GM18858 (cell line): ENCODE results near the gene C19orf38.
"Not testable (repeated sequence)": the region's sequence is repeated elsewhere in the genome, so short reads cannot be mapped to it uniquely, and the experiment has no call there.

ENCODE experiments used
- ATAC-seq: cut with Tn5 transposase; IDR thresholded peaks from one replicate; pipeline ENCODE4 v1.9.1; 2021; ENCODE audit not compliant: unreplicated experiment

Gene C19orf38

DNA sequence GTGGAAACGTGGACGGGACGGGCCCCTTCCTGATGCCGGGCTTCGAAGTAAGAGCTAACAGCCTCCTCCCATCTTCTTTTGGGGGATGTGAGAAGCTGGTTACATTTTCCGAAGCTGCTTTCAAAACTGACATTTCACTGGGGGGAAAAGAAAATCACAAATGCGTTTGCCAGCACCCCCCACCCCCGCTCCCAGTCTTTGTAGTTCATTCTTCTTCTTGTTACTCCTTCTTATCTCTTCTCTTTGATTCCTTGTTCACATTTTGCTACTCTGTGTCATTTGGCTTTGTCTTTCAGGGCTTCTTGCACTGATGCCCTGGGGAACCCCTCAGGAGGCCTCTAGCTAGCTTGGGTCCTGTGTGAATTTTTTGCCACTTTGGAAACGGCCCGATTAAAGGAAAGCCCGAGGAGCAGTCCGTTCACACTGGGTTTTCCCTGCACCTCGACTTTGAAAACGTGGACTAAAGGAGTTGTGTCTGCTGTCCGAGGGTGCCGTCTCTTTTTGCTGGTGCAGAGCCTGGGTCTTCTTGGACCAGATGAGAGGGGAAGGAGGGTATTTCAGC lies 24.4 kb downstream of the C19orf38 start:
- ATAC-seq = no peak

DNA sequence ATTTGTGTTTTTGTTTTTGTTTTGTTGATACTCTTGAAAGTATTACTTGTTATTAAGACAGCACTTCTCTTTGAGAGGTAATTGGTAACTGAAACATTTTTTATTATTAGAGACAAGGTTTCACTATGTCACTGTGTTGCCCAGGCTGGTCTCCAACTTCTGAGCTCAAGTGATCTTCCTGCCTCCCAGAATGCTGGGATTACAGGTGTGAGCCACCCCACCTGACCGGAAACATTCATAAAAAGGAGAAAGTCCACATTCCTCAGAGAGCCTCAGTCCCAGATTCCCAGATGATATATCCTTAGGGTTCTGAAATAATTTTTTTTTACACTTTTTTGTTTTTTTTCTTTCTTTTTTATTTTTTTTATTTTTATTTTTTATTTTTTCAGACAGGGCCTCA lies 25.8 kb downstream of the C19orf38 start:
- ATAC-seq = no peak

DNA sequence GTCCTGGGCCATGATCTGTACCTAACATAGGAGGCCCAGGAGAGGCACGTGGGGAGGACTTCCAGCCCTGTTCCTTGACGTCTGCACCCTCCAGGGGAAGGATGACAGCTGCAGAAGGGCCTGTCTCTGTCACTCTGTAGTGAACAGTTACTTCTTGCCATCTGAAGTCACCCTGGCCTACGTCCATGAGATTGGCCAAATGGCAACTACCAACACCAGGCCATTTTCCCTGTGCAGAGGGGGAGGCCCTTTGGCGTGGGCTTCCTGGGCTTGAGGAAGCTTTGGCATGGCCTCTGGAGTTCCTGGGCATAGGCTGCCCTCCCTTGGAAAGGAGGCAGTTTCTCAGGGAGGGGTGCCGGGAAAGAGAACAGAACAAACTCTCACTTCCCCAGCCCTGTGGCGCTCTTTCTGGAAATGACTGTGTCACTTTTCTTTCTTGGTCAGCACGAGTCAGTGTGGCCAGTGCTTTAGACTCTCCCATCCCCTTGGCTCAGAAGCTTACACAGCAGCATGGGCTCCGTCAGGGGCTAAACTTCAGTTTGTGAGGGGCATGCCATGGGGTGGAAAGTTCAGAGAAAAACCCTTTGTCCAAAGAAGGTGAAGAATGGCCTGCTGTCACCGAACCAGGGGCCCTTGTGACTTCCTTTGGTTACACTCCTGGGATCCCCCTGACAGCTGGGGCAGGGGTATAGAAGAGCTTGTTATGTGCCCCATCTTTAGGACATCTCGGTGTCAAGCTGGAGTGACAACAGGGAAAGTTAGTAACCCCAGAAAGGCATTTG lies 28.4 kb downstream of the C19orf38 start:
- peak; percentile 44 for ATAC-seq

DNA sequence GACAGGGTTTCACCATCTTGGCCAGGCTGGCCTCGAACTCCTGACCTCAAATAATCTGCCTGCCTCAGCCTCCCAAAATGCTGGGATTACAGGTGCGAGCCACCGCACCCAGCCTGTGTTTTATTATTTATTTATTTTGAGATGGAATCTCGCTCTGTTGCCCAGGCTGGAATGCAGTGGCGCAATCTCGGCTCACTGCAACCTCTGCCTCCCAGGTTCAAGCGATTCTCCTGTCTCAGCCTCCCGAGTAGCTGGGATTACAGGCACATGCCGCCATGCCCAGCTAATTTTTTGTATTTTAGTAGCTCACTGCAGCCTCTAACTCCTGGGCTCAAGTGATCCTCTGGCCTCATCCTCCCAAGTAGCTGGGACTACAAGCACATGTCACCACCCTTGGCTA lies 29.4 kb downstream of the C19orf38 start:
- not testable (repeated sequence) for ATAC-seq

DNA sequence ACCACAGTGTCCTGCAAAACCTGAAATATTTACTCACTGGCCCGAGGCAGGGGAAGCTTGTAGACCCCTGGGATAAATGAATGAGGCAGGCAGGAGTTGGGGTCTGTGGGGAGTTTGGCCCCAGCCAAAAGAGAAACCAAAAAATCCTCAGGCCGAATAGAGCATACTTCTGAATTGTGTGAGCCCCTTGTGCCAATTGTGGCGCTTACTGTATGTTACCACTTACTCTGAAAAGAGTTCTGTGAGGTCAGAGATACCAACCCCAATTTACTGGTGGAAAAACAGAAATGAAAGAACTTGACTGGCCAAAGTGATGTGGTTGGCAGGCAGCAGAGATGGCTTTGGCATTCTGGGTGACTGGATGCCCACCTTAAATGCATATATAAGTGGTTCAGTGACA lies 30.0 kb downstream of the C19orf38 start:
- no peak for ATAC-seq

DNA sequence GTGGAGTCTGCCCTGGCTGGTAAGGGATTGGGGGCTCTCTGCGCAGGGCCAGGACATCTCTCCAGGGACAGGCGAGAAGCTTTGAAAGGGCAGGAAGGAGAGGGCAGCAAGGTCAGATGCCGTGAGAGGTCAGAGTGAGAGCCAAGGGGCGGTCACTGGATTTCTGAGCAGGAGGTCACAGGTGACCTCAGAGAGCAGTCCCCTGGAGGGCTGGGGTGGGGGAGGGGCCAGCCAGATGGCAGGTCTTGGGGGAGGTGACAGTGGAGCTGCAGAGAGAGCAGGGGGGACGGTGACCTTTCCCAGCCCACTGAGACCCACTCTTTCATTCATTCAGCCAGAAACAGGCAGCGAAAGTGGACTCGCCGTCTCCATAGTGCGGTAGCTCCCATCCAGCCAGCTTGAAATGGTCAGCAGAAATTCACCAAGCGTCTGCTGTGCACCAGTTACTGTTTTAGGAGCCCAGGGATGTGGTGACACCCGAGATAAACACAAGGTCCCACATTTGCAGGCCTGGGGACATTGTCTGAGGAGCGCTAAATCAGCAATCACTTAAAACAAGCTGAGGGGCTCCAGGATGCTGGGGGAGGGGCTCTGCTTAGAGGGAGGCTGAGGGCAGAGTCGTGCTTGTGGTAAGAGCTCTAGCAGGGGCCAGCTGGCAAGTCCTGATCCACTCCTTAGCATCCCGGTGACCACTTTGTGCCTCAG lies 33.3 kb downstream of the C19orf38 start:
- no peak for ATAC-seq

DNA sequence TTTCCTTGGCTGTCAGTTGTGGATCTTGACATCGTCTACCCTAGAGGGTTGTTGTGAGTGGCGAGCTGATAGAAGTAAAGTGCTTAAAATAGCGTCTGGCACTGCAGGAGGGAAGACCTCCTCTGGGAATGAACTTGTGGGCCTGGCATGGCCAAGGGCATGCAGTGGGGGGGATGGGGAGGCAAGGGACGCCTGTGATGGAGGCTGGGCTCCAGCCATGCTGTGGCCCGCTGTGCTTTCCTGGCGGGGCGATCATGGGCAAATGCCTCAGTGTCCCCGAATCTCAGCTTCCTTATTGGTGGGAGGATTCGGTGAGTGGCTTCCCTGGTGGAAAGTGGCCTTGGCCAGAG lies 33.9 kb downstream of the C19orf38 start:
- no peak for ATAC-seq

DNA sequence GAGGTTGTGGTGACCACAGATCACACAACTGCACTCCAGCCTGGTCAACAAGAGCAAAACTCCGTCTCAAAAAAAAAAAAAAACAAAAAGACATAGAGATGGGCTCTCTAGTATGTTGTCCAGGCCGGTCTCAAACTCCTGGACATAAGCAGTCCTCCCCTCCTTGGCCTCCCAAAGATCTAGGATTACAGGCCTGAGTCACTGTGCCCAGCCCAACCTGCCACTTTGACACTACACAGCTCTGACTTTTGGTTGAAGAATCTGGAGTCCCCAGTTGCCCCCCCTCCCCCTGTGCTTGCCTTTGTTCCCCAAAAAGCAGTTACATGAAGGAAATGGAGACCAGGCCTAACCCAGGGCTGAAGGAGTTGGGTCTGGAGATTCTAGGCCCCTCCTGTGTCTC lies 36.1 kb downstream of the C19orf38 start:
- ATAC-seq = no peak

DNA sequence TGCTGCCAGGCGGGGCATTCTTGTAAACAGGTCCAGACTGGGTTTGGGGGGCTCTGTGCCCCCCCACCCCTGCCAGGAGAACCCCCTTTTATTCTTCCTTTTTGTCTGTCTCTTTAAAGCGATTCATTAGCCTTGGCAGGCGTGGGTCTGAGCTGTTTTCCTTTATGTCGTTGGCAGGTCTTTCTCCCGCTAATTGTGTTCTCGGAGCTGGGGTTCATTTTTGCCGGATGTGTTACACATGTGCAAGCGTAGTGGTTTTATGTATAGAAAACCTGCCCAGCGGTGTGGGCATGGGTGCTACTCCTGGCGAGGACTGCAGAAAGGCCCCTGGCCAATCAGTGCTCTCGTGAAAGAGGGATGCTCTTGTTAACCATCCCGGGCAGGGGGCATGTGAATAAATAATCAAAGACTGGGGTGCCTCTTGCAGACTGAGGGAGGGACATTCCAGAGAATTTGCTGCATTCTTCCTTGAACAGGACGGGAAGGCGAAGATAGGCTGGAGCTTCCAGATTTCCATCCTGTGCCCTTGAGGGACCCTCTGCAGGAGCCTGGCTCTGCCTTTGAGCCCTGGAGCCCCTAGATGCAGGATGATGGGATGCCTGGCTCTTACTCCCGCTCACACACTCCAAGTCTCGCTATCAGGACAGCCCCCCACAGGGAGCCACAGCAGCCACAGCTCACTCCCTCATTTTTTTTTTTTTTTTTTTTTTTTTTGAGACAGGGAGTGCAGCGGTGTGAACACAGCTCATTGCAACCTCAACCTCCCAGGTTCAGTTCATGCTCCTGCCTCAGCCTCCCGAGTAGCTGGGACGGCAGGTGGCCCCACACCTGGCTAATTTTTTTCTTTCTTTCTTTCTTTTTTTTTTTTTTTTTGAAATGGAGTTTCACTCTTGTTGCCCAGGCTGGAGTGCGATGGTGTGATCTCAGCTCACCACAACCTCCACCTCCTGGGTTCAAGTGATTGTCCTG lies 37.3 kb downstream of the C19orf38 start:
- ATAC-seq = no peak

DNA sequence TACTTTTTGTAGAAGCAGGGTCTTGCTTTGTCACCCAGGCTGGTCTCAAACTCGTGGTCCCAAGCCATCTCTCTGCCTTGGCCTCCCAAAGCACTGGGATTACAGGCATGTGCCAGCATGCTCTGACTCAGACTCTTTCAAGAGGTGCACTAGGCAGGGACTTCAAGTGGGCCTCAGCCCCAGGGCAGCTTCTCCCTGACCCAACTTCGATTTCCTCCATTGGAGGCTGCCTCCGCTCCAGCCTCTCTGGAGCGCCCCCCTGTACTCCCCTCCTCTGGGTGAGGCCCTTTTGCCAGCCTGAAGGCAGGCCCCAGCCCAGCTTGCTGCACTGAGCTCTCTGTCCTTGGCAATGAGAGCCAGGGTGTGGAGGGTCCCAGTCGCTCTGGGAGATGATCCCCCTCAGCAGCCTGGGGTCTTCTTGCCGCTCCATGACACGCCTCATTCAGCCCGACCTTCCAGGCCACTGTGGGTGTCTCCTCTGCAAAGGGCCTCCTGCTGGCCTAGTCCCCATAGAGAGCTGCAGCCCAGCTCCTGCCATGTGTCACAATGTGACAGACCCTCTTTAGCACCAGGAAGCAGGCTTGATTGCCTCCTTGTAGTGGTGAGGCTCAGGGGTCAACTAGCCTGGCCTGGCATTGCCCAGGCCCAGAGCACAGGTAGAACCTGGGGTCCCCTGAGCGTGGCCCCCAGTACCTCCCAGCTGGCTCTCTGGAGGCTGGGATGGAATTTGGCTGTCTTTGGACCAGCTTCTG lies 39.6 kb downstream of the C19orf38 start:
- no peak for ATAC-seq

DNA sequence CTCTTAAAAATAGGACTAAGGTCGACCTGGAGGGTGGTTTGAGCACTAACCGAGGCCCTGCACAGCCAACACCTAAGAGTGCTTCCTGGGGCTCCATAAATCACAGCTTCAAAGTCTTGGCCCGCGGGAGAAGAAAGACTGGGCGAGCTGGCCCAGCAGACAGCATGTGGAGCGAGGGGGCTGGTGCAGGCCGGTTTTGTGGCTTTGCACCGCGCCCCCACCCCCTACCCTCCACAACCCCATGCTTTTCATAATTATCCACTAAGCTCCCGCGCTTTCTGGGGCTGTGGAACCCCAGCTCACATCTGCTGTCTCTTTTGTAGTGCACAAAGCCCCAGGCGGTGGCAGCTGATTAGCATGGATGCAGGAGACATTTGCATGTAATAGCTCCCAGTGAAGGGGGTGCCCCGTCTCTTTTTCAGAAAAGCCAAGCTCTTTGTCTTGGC lies 40.2 kb downstream of the C19orf38 start:
- no peak for ATAC-seq

DNA sequence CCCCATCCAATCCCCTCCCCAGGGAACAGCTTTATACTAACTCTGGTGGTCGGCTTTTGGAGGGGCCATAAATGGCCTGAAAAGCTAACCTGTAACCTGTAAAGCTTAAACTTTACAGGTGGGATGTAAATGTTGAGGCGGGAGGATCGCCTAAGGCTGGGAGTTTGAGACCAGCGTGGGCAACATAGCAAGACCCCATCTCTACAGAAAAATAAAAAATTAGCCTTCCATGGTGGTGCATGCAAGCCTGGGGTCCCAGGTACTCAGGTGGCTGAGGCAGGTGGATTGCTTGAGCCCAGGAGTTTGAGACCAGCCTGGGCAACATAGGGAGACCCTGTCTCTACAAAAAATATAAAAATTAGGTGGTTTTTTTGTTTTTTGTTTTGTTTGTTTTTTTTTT lies 41.7 kb downstream of the C19orf38 start:
- ATAC-seq = no peak

DNA sequence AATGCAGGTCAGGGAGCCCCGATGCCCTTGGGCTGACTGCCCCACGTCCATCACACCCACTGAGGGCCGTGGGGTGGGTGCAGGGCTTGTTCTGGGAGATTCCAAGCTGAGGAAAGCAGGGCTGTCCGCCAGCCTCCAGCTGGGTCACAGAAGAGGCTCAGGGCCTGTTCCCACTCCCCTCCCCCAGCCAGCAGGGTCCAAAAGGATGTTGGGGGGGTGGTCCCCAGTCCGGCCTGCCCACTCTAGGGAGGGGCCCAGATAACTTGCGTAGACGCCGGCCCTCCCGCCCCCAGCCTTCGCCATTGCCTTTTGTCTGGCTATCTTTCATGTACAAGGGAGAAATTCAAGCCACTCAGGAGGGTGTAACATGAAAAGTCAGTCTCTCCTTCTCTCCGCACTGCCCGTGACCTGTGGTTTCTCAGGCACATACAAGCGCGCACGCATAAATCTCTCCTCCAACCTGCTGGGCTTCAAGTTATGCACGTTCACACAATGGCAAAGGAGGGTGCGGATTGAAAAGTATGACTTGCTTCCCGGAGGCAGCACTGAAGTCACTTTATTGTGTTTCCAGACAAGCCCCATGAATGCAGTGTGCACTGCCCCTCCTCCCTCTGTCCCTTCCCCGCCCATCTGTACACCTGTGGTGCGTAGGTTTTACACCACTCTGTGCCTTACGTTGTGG lies 43.3 kb downstream of the C19orf38 start:
- ATAC-seq = no peak

DNA sequence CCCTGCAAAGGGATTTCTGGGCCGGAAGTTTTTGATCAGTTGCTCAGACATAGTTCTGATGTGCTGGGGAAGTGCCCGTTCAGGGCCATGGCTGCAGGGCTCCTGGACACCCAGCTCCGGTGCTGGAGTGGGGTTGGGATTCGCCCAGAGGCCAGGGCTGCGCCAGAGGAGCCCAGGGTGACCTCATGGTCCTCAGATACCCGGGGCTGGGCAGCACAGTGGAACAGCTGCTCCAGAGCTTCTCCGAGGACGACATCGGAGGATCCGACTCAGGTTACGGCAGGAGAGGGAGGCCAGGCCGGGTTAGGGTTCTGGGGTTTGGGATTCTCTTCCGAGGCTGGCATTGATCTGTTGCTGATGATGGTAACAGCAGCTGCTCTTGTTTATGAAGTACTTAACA lies 44.0 kb downstream of the C19orf38 start:
- ATAC-seq = no peak

DNA sequence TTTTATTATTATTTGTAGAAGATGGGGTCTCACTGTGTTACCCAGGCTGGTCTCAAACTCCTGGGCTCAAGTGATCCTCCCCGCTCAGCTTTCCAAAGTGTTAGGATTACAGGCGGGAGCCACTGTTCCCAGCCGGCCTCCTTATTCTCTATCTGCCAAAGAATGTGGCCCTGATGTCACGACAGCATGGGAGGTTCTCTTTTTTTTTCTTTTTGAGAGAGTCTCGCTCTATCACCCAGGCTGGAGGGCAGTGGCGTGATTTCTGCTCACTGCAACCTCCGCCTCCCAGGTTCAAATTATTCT lies 46.6 kb downstream of the C19orf38 start:
- no peak for ATAC-seq

DNA sequence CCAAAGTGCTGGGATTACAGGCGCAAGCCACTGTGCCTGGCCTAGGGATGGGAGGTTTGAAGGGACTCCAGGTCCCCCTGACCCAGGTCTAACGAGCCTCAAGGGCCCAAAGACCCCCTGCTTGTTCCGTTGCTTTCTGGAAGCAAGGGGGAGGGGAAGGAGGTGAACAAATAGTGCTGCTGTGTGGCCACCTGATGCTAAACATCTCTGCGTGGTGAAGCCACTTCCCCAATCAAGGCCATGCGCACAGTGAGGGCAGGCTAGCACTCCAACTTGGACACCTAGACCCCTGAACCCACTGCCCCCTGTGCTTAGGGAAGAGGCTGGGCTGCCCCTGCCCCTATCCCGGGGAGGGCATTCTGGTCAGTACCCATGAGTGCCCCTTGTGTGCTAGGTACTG lies 47.1 kb downstream of the C19orf38 start:
- ATAC-seq = no peak

DNA sequence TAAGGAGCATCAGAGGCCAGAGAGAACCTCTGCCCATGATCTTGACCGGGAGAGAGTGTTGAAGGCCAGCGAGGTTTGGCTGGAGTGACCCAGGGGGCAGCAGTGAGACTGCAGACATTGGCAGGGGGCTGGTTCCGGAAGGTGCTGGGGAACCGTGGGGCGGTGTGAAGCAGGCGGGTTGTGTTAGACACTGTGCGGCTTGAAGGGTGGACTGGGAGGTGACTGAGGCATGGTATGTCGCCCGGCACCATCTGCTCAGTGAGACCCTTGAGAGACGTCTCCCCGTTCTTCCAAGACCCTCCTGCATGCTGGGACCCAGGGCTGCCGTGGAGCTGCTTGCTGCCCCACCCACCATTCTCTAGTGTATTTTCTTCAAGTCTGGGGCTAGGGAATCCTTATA lies 47.7 kb downstream of the C19orf38 start:
- ATAC-seq = no peak

DNA sequence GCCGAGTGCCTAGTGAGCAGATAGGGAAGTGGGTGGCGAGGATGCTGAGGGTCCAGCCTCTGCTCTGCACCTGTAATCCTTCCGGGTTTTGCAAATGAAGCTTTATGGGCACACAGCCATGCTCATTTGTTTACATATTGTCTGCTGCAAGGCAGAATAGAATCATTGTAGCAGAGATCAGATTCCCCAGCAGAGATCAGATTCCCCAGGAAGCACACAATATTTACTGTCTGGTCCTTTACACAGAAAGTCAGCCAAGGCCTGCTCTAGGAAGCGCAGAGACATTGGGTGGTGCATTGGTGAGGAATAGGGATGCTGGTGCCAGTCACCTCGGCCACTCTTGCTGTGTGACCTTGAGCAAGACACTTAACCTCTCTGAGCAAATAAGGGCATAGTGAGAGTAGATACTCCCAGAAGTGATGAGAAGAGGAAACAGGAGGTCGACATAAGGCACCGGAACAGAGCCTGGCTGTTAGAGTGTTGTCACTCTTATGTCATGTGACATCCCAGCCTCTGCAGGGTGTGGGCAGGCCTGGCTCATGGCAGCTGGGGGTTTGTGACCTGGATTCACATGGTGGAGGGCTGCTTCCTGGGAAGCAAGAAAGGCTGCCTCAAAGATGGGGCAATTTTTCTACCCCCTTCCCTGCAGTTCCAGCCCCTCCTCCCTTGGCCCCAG lies 48.8 kb downstream of the C19orf38 start:
- no peak for ATAC-seq

DNA sequence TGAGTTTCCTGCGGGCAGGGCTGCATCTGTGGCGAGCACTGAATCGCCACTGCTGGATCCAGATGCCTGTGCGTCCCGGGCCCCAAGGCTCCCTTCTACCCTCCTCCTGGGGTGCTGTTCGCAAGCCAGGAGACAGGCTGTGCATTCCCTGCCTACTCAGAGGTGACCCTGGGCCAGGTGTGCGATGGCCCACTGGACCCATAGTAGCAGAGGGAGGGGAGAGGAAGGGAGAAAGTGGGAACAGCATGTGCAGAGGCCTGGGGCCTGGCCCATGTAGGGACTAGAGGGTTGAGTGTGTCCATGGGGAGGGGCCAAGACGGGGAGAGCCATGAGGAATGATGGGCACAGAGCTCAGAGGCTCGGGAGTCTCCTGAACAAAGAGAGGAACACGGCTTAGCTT lies 50.4 kb downstream of the C19orf38 start:
- no peak for ATAC-seq
